ENCODE measurements around the gene THSD7B. TPM values are rescaled to one million over a fixed set of nuclear protein-coding genes. Genes with fewer than 3 reads are reported as not detected.

The THSD7B gene
- total and polyA plus RNA-seq, 10 of the 15 experiments (the other 5 are each of a cell fraction or from before 2014, with no cell fraction given) = 0.03 to 0.56 (median 0.28) TPM

DNA sequence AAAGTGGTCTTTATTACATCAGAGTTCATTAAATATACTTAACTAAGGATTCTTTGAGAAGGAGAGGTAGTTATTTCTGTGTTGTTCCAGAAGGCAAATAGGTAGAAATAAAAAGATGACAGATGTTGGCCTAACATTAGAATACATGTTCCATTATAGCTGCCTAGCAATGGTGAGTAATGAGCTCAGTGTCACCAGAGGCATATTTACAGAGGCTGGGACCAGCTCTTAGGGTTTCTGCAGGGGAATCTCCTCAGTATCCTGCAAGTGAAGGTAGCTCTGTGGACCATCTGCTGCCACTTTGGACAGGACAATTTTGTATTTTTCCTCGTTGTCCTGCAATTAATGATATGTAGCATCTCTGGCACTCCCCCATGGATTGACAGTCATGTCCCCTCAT is 416.0 kb downstream of the THSD7B start:
- Histone ChIP-seq H3K4me1 (ENCODE audit: control insufficient read depth, insufficient read depth, low read length) (no peaks in the 10 kb centered on the region), H3K27ac (ENCODE audit: control insufficient read depth, insufficient read depth) (no peak overlapping the region), H3K36me3 (ENCODE audit: control insufficient read depth in 2 of 2, insufficient read depth in 2 of 2, low read length in 1 of 2) (no peaks in the 10 kb centered on the region), H3K4me2 (ENCODE audit: control insufficient read depth, insufficient read depth) (no peak overlapping the region), H4K20me1 (ENCODE audit: control insufficient read depth, insufficient read depth) (no peaks in the 10 kb centered on the region), H3K9me3 (replicated peaks; ENCODE audit: control insufficient read depth, insufficient read depth, low read length) (no peaks in the 10 kb centered on the region), H2AFZ (ENCODE audit: control insufficient read depth, low read depth, low read length) (no peak overlapping the region), H3K27me3 (replicated peaks in 1 of 2; ENCODE audit: control insufficient read depth in 2 of 2, insufficient read depth in 2 of 2, low read length in 1 of 2) (0 out of 4 replicates have a peak, but pooled peaks cover 0 to 1% of the 10 kb centered on the region in 2 experiments), H3K9ac (ENCODE audit: control insufficient read depth, insufficient read depth, low read length) (no peak overlapping the region), H3K4me3 (no peak overlapping the region), H3K79me2 (ENCODE audit: control insufficient read depth, insufficient read depth, low read length) (no peaks in the 10 kb centered on the region)
- ATAC-seq (no peak), FAIRE-seq (no peak), DNase-seq (ENCODE audit: low read depth, low spot score) (no peak)
- in situ Hi-C loops (cut with MboI) (no loop called here), intact Hi-C loops (cut with micrococcal nuclease; ENCODE audit: unreplicated experiment) (no loop called here)
- no TSS peak for BruUV-seq (replicated peaks)
- SMC1A ChIA-PET (ENCODE audit: uncharacterized antibody, unreplicated experiment) = interaction anchor here (0.7 to 1.4 kb wide), 4 partner anchors 8 to 55 kb away, joined by 3 to 4 read pairs (median 3); no protein-coding TSS in a partner anchor
- POLR2A ChIA-PET = no interaction called here
- RAD21 ChIA-PET (ENCODE audit: unreplicated experiment) = interaction anchor here (1.0 to 1.5 kb wide), 2 partner anchors 40 to 44 kb away, joined by 3 read pairs; no protein-coding TSS in a partner anchor
- CTCF ChIA-PET = interaction anchor here (0.9 to 2.1 kb wide), 6 partner anchors 9 to 30 kb away, joined by 3 to 6 read pairs (median 3); no protein-coding TSS in a partner anchor
- 0% methylated on average over 1 of the region's 1 CpG for WGBS (ENCODE audit: insufficient coverage, insufficient replicate concordance, low lambda C conversion rate, missing lambda C conversion rate)
- TF ChIP-seq ZNF217 (IDR thresholded peaks at IDR 0.05) = no peak
- TF ChIP-seq SMARCA5 (IDR thresholded peaks at IDR 0.05) = no peak
- TF ChIP-seq NR2F1 (conservative IDR thresholded peaks at IDR 0.05) = no peak
- TF ChIP-seq PAX8 (IDR thresholded peaks at IDR 0.05) = no peak
- no peak for TF ChIP-seq SMAD5 (IDR thresholded peaks at IDR 0.05; ENCODE audit: low read depth)
- TF ChIP-seq RFX5 (IDR thresholded peaks at IDR 0.05; ENCODE audit: low read depth, low read length) = no peak
- TF ChIP-seq ZNF24 (IDR thresholded peaks at IDR 0.05) = no peak

DNA sequence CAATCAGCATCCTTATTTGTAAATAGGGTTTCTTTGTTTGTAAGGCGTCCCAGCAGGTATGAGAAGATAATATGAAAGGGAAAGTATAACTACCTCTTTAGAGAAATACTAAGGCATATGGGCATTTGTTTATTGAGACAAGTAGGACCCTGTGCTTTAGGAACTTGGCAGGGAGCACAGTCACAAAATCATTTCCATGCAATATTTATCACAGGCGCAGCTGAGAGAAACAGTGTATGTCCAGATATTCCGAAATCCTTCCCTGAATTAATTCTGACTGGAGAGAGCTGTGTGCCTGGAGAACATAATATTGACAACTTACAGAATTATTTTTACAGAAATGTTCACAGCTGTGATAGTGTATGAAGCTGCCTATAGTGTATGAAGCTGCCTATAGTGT is 416.7 kb downstream of the THSD7B start:
- Histone ChIP-seq H3K9ac (ENCODE audit: control insufficient read depth, insufficient read depth, low read length) (no peak overlapping the region), H3K27ac (ENCODE audit: control insufficient read depth, insufficient read depth) (no peak overlapping the region), H3K36me3 (ENCODE audit: control insufficient read depth in 2 of 2, insufficient read depth in 2 of 2, low read length in 1 of 2) (no peaks in the 10 kb centered on the region), H4K20me1 (ENCODE audit: control insufficient read depth, insufficient read depth) (no peaks in the 10 kb centered on the region), H3K9me3 (replicated peaks; ENCODE audit: control insufficient read depth, insufficient read depth, low read length) (no peaks in the 10 kb centered on the region), H3K4me1 (ENCODE audit: control insufficient read depth, insufficient read depth, low read length) (no peaks in the 10 kb centered on the region), H3K4me3 (no peak overlapping the region), H3K27me3 (replicated peaks in 1 of 2; ENCODE audit: control insufficient read depth in 2 of 2, insufficient read depth in 2 of 2, low read length in 1 of 2) (no peaks in the 10 kb centered on the region), H3K4me2 (ENCODE audit: control insufficient read depth, insufficient read depth) (no peak overlapping the region), H2AFZ (ENCODE audit: control insufficient read depth, low read depth, low read length) (no peak overlapping the region), H3K79me2 (ENCODE audit: control insufficient read depth, insufficient read depth, low read length) (no peaks in the 10 kb centered on the region)
- FAIRE-seq = no peak
- WGBS (ENCODE audit: insufficient coverage, insufficient replicate concordance, low lambda C conversion rate, missing lambda C conversion rate) = 31% methylated on average over 3 of the region's 3 CpGs
- DNase-seq (ENCODE audit: low read depth, low spot score) = no peak
- intact Hi-C loops (cut with micrococcal nuclease; ENCODE audit: unreplicated experiment) = no loop called here
- ChIA-PET SMC1A (ENCODE audit: uncharacterized antibody, unreplicated experiment) (interaction anchor here (0.8 to 3.7 kb wide), 4 partner anchors 9 to 55 kb away, joined by 3 to 14 read pairs (median 3); no protein-coding TSS in a partner anchor), RAD21 (ENCODE audit: unreplicated experiment) (interaction anchor here (1.5 kb wide), 1 partner anchor 40 kb away, joined by 3 read pairs; no protein-coding TSS in a partner anchor), POLR2A (no interaction called here), CTCF (interaction anchor here (1.0 to 2.1 kb wide), 5 partner anchors 8 to 55 kb away, joined by 3 to 6 read pairs (median 3); no protein-coding TSS in a partner anchor)
- TF ChIP-seq KLF5 (IDR thresholded peaks at IDR 0.05; ENCODE audit: partially characterized antibody) (no peak), ZNF384 (IDR thresholded peaks at IDR 0.05; ENCODE audit: borderline replicate concordance, low read depth, low read length) (no peak), NR2C2 (IDR thresholded peaks at IDR 0.05; ENCODE audit: borderline replicate concordance, control insufficient read depth, insufficient read length, low read depth) (no peak)
- TF ChIP-seq, protein P1, sequence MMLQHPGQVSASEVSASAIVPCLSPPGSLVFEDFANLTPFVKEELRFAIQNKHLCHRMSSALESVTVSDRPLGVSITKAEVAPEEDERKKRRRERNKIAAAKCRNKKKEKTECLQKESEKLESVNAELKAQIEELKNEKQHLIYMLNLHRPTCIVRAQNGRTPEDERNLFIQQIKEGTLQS (IDR thresholded peaks at IDR 0.05; ENCODE audit: borderline replicate concordance, extremely low read depth, low read depth, low read length) = no peak
- TF ChIP-seq, protein P2, sequence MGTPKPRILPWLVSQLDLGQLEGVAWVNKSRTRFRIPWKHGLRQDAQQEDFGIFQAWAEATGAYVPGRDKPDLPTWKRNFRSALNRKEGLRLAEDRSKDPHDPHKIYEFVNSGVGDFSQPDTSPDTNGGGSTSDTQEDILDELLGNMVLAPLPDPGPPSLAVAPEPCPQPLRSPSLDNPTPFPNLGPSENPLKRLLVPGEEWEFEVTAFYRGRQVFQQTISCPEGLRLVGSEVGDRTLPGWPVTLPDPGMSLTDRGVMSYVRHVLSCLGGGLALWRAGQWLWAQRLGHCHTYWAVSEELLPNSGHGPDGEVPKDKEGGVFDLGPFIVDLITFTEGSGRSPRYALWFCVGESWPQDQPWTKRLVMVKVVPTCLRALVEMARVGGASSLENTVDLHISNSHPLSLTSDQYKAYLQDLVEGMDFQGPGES (IDR thresholded peaks at IDR 0.05) = no peak
- ATAC-seq = no peak
- BruUV-seq (replicated peaks) = no TSS peak
- in situ Hi-C loops (cut with MboI) = no loop called here
